ENCODE measurements around the gene PTX4. TPM values are rescaled to one million over a fixed set of nuclear protein-coding genes. Genes with fewer than 3 reads are reported as not detected.

PTX4 gene
- total and polyA plus RNA-seq, 3 donors from 2014 or later: 1.3 to 3.4 (median 1.7) TPM

DNA sequence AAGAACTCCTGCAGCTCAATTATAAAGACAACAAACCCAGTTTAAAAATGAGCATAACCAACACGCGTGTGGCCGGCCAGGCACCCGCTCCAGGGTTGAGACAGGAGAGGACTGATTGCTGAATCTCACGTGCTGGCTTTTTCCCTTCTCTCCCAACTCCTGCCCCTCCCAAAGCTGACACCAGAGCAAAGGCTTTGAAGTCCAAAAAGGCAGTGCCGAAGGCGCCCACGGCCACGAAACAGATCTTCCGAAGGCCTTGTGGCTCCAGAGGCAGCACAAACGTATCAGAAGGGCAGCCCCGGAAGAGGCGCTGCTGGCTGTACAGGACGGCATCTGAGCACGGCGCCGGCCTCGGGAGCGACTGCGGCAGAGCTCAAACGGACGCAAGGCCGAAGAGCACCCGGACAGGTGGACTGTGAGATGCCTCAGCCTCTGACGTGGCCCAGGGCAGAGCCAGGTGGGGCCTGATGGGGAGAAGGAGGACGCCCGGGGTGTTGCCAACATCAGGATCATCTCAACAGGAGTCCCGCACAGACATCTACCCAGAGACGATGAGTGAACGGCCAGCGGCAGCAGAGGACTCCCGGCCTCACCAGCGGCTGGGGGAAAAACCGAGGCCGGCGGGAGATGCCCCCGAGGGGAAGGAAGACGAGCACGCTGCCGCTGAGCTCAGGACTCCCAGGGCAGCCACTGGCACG is 24.4 kb downstream of the PTX4 start:
- H3K27me3 ChIP-seq: no peaks in the 10 kb centered on the region
- H3K27ac ChIP-seq: no peak overlapping the region
- no peaks in the 10 kb centered on the region for H3K9me3 ChIP-seq
- no peak overlapping the region for H3K4me3 ChIP-seq
- no peaks in the 10 kb centered on the region for H3K4me1 ChIP-seq
- H3K36me3 ChIP-seq (ENCODE audit: low read depth, missing control alignments): no peaks in the 10 kb centered on the region
- no peak for DNase-seq
- no peak for TF ChIP-seq POLR2A (IDR thresholded peaks at IDR 0.05)
- TF ChIP-seq, protein P1, sequence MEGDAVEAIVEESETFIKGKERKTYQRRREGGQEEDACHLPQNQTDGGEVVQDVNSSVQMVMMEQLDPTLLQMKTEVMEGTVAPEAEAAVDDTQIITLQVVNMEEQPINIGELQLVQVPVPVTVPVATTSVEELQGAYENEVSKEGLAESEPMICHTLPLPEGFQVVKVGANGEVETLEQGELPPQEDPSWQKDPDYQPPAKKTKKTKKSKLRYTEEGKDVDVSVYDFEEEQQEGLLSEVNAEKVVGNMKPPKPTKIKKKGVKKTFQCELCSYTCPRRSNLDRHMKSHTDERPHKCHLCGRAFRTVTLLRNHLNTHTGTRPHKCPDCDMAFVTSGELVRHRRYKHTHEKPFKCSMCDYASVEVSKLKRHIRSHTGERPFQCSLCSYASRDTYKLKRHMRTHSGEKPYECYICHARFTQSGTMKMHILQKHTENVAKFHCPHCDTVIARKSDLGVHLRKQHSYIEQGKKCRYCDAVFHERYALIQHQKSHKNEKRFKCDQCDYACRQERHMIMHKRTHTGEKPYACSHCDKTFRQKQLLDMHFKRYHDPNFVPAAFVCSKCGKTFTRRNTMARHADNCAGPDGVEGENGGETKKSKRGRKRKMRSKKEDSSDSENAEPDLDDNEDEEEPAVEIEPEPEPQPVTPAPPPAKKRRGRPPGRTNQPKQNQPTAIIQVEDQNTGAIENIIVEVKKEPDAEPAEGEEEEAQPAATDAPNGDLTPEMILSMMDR (IDR thresholded peaks at IDR 0.05): no peak
- intact Hi-C loops (cut with DNase I; ENCODE audit: low total_unique reads): no loop called here
- 89 to 90% methylated on average over 15 to 41 of the region's 41 CpGs for WGBS, 2 donors

DNA sequence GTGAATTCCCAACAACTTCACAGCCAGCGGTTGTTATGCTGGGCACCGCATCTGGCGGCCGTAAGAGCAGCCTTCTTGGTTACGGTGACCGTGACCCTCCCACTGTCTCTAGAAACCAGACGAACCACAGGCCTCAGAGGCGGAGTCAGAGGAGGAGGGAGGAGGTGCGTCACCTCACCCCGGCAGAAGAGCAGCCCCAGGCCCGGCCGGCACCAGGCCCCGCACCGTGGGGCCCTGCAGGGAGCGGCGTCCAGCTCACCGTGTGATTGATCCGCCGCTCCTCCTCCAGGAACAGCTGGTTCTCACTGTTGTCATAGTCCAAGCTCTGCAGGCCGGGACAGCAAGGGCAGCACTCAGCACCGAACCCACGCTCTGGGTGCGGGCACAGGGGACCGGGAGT is 27.6 kb downstream of the PTX4 start:
- H3K4me1 ChIP-seq: no peaks in the 10 kb centered on the region
- H3K9me3 ChIP-seq: no peaks in the 10 kb centered on the region
- H3K27ac ChIP-seq: no peak overlapping the region
- no peak for TF ChIP-seq POLR2A (IDR thresholded peaks at IDR 0.05)
- WGBS, 2 donors: 70 to 87% methylated on average over 22 to 23 of the region's 24 CpGs
- no peak for DNase-seq
- H3K27me3 ChIP-seq: no peaks in the 10 kb centered on the region
- no peak overlapping the region for H3K4me3 ChIP-seq
- intact Hi-C loops (cut with DNase I; ENCODE audit: low total_unique reads): no loop called here
- no peaks in the 10 kb centered on the region for H3K36me3 ChIP-seq (ENCODE audit: low read depth, missing control alignments)

DNA sequence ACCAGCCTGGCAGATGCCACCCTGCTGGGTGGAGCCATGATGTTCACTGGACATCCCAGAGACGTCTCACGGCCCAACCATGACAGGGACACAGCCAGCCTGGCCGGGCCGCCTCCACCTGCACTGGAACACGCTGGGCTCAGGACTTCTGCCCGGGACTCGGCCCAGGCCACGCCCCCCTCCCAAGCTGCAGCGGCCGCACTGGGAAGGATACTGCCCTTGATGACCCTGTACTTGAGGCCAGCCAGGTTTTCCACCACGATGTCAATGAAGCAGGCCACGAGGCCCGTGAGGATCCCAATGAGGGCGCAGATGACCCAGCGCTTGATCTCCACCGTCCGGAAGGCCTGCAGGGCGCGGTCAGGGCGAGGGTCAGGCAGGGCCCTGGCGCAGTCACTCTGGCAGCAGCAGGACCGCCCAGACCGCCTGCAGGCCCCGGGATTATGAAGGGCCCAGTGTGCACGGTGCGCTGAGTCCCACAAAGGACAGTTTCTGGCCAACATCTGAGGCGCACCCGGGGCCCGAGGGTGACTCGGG is 28.1 kb downstream of the PTX4 start:
- Histone ChIP-seq H3K4me1 (no peaks in the 10 kb centered on the region), H3K36me3 (ENCODE audit: low read depth, missing control alignments) (no peaks in the 10 kb centered on the region), H3K27ac (no peak overlapping the region), H3K27me3 (no peaks in the 10 kb centered on the region), H3K4me3 (no peak overlapping the region), H3K9me3 (no peaks in the 10 kb centered on the region)
- DNase-seq: no peak
- TF ChIP-seq, protein P1 (IDR thresholded peaks at IDR 0.05): no peak
- no peak for TF ChIP-seq POLR2A (IDR thresholded peaks at IDR 0.05)
- WGBS, 2 donors: 88% methylated on average over 30 of the region's 30 CpGs; no CpG with 5 or more reads in 1 of the 2 donors
- intact Hi-C loops (cut with DNase I; ENCODE audit: low total_unique reads): no loop called here

DNA sequence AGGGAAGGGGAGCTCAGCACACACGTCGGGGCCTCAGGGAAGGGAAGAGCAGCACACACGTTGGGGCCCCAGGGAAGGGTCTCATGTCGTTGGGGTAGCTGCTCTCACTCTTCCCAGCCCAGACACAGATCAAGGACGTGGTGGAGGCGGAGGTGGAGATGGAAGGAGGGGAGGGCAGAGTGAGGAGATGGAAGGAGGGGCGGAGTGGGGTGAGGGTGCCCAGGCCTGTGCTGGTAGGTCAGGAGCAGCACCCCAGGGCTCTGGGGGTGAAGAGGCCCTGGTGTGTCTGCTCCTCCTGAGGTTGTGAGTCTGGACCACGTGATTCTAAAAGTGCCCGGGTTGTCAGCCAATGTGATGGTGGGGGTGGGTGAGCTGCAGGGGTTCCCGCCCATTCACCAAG is 28.8 kb downstream of the PTX4 start:
- Histone ChIP-seq H3K36me3 (ENCODE audit: low read depth, missing control alignments) (no peaks in the 10 kb centered on the region), H3K4me1 (no peaks in the 10 kb centered on the region), H3K4me3 (no peak overlapping the region), H3K27ac (no peak overlapping the region), H3K9me3 (no peaks in the 10 kb centered on the region), H3K27me3 (no peaks in the 10 kb centered on the region)
- no peak for DNase-seq
- intact Hi-C loops (cut with DNase I; ENCODE audit: low total_unique reads): no loop called here
- TF ChIP-seq, protein P1 (IDR thresholded peaks at IDR 0.05): no peak
- TF ChIP-seq POLR2A (IDR thresholded peaks at IDR 0.05): no peak
- 81 to 83% methylated on average over 7 to 10 of the region's 10 CpGs for WGBS, 2 donors

DNA sequence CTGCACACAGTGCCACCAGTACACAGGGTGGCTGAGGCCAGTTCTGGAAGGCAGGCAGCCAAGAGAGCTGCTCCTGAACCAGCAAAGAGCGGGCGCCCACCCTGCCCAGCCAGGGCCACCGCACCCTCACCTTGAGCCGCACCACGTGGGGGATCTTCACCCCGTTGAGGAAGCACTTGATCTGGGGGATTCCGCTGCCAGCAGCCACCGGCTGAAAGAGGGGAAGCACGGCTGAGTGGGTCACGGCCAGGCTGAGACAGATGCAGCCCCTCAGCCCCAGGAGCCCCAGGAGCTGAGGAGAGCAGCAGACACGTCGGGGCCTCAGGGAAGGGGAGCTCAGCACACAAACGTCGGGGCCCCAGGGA is 29.8 kb downstream of the PTX4 start:
- TF ChIP-seq, protein P1 (IDR thresholded peaks at IDR 0.05): no peak
- no peak for TF ChIP-seq POLR2A (IDR thresholded peaks at IDR 0.05)
- Histone ChIP-seq H3K27me3 (no peaks in the 10 kb centered on the region), H3K4me1 (no peaks in the 10 kb centered on the region), H3K27ac (no peak overlapping the region), H3K36me3 (ENCODE audit: low read depth, missing control alignments) (no peaks in the 10 kb centered on the region), H3K9me3 (no peaks in the 10 kb centered on the region), H3K4me3 (no peak overlapping the region)
- WGBS, 2 donors: 81 to 91% methylated on average over 14 of the region's 14 CpGs
- no peak for DNase-seq
- intact Hi-C loops (cut with DNase I; ENCODE audit: low total_unique reads): no loop called here
